Measurements from ENCODE around the gene GABPA.
"Not testable (repeated sequence)": the region's sequence is repeated elsewhere in the genome, so short reads cannot be mapped to it uniquely, and the experiment has no call there.

The GABPA gene

GRCh38 chr21:25737421-25737820 is 2.6 kb downstream of the GABPA start:
- no peak for DNase-seq (ENCODE audit: low read depth)

GRCh38 chr21:25742900-25743299 is 8.1 kb downstream of the GABPA start:
- no peak for DNase-seq (ENCODE audit: low read depth)

GRCh38 chr21:25744854-25745253 is 10.1 kb downstream of the GABPA start:
- no peak for DNase-seq (ENCODE audit: low read depth)

- no peak for DNase-seq (ENCODE audit: low read depth)
Measured at GRCh38 chr21:25750085-25750484, 15.3 kb downstream of the GABPA start.

GRCh38 chr21:25752416-25752815 is 17.6 kb downstream of the GABPA start:
- no peak for DNase-seq (ENCODE audit: low read depth)

- no peak for DNase-seq (ENCODE audit: low read depth)
Measured at GRCh38 chr21:25756190-25756932, 21.6 kb downstream of the GABPA start.

GRCh38 chr21:25757531-25757930 is 22.8 kb downstream of the GABPA start:
- DNase-seq (ENCODE audit: low read depth), result no peak

- no peak for DNase-seq (ENCODE audit: low read depth)
Measured at GRCh38 chr21:25759573-25759972, 24.8 kb downstream of the GABPA start.

- no peak for DNase-seq (ENCODE audit: low read depth)
Measured at GRCh38 chr21:25760061-25760460, 25.3 kb downstream of the GABPA start.

- no peak for DNase-seq (ENCODE audit: low read depth)
Measured at GRCh38 chr21:25760677-25761076, 25.9 kb downstream of the GABPA start.

GRCh38 chr21:25764065-25764464 is 29.3 kb downstream of the GABPA start:
- no peak for DNase-seq (ENCODE audit: low read depth)

- DNase-seq (ENCODE audit: low read depth), result no peak
Measured at GRCh38 chr21:25767921-25768320, 33.1 kb downstream of the GABPA start.

GRCh38 chr21:25772686-25773085 is 37.9 kb downstream of the GABPA start:
- no peak for DNase-seq (ENCODE audit: low read depth)

- DNase-seq (ENCODE audit: low read depth), result no peak
Measured at GRCh38 chr21:25776440-25776839, 41.7 kb downstream of the GABPA start.

- DNase-seq (ENCODE audit: low read depth), result not testable (repeated sequence)
Measured at GRCh38 chr21:25778126-25778875, 43.5 kb downstream of the GABPA start.

- DNase-seq (ENCODE audit: low read depth), result no peak
Measured at GRCh38 chr21:25788677-25789076, 53.9 kb downstream of the GABPA start.

GRCh38 chr21:25790122-25790877 is 55.5 kb downstream of the GABPA start:
- DNase-seq (ENCODE audit: low read depth), result no peak

GRCh38 chr21:25790878-25791204 is 56.1 kb downstream of the GABPA start:
- no peak for DNase-seq (ENCODE audit: low read depth)

- no peak for DNase-seq (ENCODE audit: low read depth)
Measured at GRCh38 chr21:25791319-25791718, 56.5 kb downstream of the GABPA start.

- DNase-seq (ENCODE audit: low read depth), result peak; percentile 71
Measured at GRCh38 chr21:25801217-25802014, 66.6 kb downstream of the GABPA start.

- DNase-seq (ENCODE audit: low read depth), result no peak
Measured at GRCh38 chr21:25806060-25806459, 71.3 kb downstream of the GABPA start.

- no peak for DNase-seq (ENCODE audit: low read depth)
Measured at GRCh38 chr21:25807191-25807590, 72.4 kb downstream of the GABPA start.
